Activated CD4-positive, alpha-beta T cell treated with anti-CD3 and anti-CD28 coated beads, Interleukin-2, amount 50 U/mL, for 48 hours (primary cell): ENCODE measurements around the gene CTTNBP2.

Experiments
- DNase-seq, 2 experiments: peaks; one replicate each; pipeline ENCODE4 v3.0.0-alpha.2; 2020

CTTNBP2 gene

DNA sequence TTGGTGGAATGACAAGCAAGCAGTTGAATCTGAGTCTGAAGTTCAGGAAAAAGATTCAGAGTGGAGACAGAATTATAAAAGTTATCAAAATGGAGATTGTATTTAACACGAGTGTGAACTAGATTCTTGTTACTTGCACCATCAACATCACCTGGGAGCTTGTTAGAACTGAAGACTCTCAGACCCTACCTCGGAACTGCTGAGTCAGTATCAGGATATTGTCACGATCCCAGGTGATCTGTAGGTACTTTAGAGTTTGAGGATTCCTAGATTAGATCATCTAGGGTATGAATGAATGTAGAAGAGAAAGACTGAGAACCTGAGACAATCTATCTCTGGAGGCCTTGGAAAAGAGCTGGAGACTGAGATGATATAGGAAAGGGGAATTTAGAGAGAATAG, 194.1 kb downstream of the CTTNBP2 start:
- no peak for DNase-seq

DNA sequence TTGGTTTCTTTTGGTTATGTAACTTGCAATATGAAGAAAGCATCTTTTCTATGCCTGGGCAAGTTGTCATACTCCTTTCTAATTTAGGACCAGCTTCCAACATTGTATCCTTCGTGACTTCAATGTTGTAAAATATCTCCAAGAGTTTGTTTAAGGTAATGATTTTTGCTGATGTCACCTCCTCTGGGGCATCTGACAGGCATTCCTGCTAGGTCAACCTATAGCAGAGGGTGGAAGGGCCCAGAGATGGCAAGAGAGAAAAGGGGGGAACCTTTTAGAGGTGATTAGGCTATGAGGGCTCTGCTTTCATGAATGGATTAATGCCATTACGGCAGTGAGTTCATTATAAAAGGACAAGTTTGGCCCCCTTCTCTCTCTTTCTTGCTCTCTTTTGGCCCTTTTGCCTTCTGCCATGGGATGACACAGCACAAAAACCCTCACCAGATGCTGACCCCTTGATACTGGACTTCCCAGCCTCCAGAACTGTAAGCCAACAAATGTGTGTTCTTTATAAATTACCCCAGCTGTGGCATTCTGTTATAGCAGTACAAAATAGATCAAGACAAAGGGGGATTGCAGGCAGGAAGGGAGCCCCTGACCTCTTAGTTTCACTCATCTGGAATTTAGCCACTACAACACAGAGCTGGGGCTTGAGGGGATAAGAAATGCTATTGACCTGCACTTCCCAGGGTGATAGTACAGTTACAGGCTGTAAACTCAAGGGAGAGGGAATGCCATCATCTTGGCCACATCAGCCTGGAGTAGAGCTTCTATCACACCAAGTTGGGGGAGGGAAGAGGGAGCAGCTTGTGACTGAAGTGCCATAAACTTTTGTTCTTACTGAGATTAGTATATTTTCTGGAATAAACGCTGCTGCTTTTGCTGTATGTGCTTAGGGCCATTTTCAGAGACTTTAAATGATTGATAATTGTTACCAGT, 197.5 kb downstream of the CTTNBP2 start:
- DNase-seq = no peak

DNA sequence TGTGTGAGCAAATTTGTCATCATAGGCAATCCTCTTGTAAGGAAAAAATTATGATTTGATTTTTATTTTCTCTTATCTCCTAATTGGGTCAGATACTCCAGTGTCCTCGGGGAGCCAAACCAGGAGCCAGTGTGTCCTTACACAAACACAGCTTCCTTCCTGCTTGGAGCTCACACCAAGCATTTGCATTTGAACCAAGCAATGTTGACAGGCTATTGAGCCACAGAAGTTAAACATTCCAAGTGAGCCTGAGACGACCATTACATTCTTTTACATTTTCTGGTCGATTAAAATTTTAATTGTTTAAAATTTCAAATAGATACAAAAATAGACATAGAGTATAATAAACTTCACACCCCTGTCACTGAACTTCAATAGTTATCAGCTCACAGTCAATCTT, 198.6 kb downstream of the CTTNBP2 start:
- no peak for DNase-seq

DNA sequence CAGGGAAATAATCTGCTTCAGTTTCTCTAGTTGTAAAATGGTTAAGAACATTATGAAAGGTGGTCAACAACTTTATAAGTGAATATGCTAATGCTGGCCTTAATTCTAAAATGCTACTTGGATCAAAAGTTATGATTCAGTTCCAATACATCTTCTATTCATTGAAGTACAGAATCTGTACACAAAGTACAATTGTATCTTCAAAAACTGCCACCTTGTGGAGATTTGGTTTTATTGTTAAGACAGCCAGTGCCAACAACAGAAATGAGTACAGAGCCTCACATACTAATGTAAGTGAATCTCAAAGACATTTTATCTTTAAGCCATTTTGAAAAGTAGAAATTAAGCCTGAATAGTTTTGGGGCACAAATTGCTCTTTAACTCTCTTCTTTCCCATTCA, 199.4 kb downstream of the CTTNBP2 start:
- DNase-seq = no peak

DNA sequence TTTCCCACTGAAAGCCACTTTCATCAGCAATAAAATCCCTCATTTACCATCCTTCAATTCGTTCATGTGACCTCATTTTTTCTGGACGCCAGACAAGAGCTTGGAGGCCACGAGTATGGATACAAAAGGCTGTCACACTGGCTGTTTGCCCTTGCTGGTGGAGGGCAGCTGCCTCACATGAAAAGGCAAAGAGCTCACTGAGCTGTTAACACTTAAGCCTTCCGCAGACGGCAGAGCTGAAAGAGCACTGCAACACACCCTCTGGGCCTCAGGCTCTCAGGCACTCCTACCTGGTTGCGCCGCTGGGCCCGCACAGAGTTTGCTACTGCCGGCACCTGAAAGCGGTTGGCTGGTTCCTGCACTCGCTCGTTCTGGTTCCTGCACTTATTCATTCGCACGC, 199.9 kb downstream of the CTTNBP2 start:
- no peak for DNase-seq

DNA sequence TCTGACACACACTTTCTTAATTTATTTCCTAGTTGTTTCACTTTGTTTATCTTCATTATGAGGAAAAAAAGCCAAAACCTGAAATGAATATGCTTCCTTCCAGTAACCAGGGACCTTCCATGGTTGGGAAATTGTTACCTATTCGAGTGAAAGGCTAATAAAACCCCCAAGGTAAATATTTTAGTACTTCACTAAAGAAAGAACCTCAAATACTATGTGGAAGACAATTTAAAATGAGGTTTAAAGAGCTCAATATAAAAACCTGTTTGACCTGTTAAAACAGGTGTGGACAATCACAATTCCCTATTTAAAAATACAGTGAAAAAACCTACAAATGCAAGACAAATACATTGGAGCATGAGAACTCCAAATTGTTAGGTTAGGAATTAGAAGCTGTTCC, 200.8 kb downstream of the CTTNBP2 start:
- DNase-seq = no peak

DNA sequence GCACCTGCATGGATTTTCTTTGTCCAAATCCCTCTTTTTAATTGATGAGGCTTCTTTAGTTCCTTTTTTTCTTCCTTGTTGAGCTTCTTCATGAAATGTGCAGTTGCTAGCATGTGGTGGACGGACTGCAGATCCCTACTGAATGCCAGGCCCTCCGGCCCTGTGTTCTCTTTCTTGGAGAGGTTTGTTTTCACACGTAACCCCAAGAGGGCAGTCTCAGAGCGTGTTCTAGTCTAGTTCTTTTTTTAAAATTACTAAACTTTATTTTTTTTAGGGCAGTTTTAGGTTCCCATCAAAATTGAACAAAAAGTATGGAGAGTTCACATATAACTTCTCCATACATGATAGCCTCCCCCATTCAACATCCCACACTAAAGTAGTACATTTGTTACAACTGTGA, 203.4 kb downstream of the CTTNBP2 start:
- DNase-seq = no peak

DNA sequence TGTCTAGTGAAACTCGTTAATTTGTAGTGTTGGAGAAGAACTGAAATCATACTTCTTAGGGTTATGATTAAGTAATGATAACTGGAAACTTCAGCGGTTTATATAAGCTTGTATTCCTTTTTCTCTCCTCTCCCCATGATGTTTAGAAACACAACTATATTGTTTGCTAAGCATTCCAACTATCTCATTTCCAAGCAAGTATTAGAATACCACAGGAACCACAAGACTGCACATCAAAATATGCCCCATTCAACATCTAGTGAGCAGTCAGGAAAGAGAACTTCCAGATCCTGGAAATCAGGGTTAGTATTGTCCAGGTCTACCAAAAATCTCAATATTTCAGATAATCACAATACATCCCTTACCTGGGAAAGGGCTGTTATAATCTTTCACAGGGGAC, 205.8 kb downstream of the CTTNBP2 start:
- no peak for DNase-seq

DNA sequence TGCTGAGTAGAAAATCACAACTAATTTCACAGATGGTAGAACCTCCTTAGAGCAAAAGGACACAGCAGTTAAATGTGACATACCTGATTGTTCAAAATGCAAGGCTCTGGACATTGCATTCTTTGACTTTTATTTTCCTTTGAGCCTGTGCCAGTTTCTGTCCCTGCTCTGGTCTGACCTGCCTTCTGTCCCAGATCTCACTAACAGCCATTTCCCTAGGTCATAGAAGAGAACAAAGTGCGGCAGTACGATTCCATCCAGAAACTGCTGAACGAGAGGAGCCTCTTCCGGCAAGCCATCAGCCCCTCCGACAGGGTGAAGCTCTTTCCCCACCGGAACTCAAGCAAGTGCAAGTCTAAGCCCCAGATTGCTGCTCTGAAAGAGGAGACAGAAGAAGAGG, 206.6 kb downstream of the CTTNBP2 start:
- no peak for DNase-seq

DNA sequence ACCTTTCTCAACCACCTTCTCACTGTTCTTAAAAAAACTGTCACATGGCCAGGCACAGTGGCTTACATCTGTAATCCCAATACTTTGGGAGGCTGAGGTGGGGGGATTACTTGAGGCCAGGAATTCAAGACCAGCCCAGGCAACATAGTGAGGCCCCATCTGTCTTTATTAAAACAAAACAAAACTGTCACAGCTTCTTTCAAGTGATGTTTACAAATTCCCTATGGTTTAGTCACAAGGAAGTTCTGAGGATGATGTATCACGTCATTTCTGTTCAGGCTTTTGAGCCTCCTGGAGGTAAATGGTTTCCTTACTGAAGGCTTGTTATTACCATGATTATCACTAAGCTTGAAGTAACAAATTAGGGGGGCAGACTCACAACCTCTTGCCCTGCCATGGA, 207.2 kb downstream of the CTTNBP2 start:
- DNase-seq = no peak

DNA sequence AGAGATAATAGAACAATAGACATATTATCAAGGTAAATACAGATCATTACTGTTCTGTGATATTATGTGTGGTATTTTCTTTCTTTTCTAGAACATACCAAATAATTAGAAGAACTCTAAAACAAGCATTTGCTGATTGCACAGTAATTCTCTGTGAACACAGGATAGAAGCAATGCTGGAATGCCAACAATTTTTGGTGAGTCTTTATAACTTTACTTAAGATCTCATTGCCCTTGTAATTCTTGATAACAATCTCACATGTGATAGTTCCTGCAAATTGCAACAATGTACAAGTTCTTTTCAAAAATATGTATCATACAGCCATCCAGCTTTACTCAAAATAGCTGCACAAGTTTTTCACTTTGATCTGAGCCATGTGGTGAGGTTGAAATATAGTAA, 207.9 kb downstream of the CTTNBP2 start:
- no peak for DNase-seq

DNA sequence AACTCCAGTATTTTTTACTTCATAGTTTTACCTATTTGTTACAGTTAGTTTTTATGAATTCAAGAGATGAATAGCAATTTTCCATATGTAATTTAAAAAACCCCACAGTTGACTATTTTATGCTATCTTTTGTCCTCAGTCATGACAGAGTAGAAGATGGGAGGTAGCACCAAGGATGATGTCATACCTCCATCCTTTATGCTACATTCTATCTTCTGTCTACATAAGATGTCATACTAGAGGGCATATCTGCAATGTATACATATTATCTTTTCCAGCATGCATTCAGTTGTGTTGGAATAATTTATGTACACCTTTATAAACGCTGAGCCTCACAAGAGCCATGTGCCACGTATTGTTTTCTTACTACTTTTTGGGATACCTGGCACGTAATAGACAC, 209.2 kb downstream of the CTTNBP2 start:
- no peak for DNase-seq

DNA sequence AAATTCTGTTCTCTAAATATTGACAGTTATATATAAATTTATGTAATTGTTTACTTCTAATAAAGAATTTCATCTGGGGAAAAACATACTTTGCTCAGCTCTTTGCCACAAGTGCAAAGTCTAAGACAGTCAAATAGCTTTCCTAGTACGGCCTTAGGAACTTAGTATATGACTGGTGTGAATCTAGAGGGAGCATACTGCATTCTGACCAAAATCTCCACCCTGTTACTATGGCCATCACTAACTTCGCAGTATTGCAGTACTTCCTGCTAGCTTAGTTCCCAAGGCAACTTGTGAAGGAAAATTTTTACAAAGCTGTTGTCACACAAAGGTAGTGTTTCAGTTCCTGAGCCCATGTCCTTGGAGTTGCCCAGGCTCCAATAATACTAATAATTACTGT, 211.9 kb downstream of the CTTNBP2 start:
- DNase-seq = no peak
